Fibroblast of skin of abdomen (primary cell): ENCODE data around the gene SCN7A.
"Not testable (repeated sequence)": the region's sequence is repeated elsewhere in the genome, so short reads cannot be mapped to it uniquely, and the experiment has no call there.

Experiments
- DNase-seq: peaks from one replicate; pipeline ENCODE4 v3.0.0-alpha.2; 2013

The SCN7A gene

GRCh38 chr2:166454006-166454595 lies 39.9 kb downstream of the SCN7A start:
- DNase-seq, result no peak

DNA sequence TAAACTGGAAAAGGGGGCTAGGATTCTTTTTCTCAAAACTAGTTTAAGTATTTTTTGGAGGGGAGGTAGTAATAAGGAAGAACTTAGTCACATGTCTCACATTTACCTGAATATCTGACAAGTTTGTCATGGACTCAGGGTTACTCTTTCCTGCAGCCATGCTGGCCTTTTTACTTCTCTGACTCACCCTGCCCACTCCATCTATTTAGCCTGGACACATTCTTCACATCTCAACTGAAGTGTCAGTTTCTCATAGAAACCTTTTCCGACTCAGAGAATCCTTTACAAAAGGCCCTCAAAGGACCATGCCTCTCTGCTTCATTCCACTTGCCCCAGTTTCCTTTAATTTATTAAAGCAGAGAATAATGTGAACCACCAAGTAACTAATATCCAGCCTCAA lies 42.6 kb downstream of the SCN7A start:
- no peak for DNase-seq

- no peak for DNase-seq
These were observed 44.6 kb downstream of the SCN7A start for GRCh38 chr2:166449439-166449838.

- DNase-seq, result no peak
These were observed 45.9 kb downstream of the SCN7A start for GRCh38 chr2:166448106-166448505.

DNA sequence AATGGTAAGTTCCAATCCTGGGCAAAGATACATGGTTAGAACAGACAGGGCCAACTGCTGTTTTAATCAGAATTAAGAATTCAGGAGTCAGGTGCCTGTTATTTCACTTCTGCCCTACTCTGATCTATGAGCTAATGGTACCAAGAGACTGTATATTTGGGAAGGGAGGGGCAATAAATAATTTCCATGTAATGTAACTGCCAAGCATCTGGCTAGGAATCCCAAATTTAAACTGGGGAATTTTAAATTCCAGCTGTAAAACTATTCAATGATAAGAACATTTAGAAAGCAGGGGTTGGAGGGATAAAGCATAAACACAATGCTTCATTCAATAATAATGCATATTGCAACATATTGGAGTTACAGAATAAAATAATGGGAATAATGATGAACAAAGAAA lies 49.7 kb downstream of the SCN7A start:
- no peak for DNase-seq

- DNase-seq, result no peak
These were observed 53.7 kb downstream of the SCN7A start for GRCh38 chr2:166440313-166440712.

DNA sequence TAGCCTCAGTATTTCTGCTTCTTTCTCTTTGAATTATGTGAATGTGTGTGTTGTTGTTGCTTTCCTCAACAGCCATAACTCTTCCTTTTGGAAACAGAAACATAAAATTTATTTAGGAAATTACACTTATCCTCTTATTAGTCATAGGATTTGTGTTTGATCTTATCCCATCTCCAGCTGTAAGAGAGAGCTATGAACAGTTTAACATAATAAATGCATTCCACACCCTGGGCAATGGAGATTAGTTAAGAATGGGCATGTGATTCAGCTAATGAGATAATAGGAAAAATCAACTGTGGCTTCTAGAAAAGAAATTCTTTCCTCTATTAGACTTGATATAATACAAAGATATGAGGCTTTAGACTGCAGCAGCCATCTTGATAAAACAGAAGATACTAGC lies 55.0 kb downstream of the SCN7A start:
- no peak for DNase-seq

GRCh38 chr2:166436976-166437375 lies 57.1 kb downstream of the SCN7A start:
- no peak for DNase-seq

- no peak for DNase-seq
These were observed 57.9 kb downstream of the SCN7A start for GRCh38 chr2:166436189-166436588.

DNA sequence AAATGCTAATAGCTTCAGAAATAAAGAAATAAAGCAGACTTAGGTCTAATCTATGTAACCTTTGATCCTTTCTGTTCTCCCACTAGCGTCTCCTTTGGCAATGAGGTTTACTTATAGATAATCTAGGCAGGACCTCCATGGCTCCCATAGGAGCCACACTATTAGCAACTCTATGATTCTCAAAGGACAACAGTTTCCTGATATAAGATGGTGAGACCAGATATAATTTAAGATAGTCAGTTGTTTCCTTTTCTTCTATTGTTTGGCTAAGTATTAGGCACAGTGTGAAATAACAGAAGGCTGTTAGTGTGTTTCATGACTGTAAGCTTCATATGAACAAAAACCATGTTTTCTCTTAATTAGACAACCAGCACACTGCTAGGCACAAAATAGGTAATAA lies 59.6 kb downstream of the SCN7A start:
- no peak for DNase-seq

DNA sequence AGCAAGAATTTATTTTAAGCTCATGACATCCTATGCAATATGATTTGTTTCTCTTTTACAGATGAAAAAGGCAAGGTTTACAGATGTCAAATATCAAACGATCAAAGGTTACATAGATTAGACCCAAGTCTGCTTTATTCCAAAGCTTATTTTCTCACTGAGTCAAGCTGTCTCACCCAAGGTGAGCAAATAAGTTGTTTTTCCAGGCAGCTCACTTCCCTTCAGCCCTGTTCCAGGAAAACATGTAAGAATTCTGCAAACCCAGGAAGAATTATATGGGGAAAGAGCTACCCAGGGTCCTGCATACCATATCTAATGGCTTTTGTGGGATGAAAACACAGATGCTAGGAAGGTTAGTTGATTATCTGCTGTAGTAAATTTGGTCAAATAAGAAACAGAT lies 60.6 kb downstream of the SCN7A start:
- no peak for DNase-seq

DNA sequence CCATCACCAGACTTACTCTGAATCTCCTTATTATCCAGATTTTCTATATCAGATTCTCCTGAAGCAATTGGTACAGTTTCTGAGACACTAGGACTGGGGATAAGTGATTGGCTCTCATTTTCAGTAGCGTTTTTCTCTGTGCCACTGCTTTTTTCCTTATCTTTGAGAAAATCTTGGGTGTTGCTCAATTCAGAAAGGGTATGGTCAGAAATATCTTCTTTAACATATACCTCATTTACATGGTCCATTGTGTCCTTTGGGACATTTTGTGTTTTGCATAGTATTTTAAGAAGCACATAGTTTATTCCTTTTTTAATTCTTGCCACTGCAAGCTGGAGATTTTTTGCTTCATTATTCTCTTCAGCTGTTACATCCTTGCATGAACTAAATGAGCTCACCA lies 61.7 kb downstream of the SCN7A start:
- DNase-seq, result no peak

DNA sequence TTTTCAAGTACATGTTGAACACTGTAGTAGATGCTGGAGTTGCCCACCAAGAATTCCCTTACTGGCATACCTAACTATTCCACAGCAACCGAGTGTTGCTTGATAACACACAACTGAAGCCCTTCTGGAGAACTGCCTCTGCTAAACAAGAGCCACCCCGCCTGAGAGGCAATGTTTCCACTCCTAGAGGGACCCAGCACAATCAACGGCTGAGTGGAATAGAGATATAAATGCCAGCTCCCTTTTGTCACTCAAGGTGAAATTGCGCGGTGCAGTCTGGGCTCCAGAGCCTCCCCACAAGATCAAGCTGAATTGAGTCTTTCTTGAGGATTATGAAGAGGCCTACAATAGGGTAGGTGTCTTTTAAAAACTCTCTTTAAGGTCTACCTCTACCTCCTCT lies 69.2 kb downstream of the SCN7A start:
- DNase-seq, result no peak

DNA sequence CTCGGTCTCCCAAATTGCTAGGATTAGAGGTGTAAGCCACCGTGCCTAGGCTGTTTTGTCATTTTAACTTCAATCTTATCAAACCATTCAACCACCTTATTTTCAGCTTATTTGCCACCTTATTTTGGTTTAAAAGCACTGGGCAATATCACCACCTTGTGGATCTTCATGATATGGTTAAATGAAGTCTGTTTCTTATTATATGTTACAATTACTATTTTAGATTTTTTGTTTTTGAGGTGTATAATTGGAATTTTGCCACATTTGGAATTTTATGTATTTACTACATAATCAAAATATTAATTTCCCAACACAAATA lies 74.5 kb downstream of the SCN7A start:
- DNase-seq, result peak; percentile 59

- no peak for DNase-seq
These were observed 75.0 kb downstream of the SCN7A start for GRCh38 chr2:166418853-166419615.

DNA sequence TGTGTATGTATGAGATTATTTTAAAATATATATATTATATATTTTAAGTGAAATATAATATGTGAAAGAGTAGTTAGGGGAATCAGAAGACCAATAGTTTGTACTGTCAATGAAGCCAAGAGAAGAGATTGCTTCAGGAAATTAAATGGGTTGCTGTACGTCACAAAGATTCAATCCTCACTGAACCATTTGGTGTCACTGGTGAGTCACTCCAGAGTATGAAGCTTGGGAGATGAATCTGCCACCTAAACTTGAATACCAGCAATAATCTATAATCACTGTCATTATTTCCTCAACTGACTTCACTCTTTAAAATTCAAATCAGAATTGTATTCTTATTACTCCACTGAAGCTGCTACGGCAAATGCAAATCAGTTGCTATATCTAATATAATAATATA lies 76.4 kb downstream of the SCN7A start:
- DNase-seq, result peak; percentile 62

DNA sequence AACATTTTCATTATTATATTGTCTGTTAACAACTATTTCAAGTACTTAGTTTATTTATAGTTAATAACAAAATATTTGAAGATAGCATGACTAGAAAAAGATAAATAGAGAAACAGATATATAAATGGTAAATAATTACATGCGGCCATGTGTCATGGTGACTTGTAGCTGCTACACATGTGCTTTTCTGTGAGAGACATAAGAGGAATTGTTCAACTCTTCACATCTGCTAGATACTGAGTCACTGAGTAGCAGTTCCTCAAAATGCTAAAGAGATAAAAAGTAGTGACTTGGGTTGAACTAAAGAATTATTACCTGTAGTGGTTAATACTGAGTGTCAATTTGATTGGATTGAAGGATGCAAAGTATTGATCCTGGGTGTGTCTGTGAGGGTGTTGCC lies 80.8 kb downstream of the SCN7A start:
- DNase-seq, result peak; percentile 20

DNA sequence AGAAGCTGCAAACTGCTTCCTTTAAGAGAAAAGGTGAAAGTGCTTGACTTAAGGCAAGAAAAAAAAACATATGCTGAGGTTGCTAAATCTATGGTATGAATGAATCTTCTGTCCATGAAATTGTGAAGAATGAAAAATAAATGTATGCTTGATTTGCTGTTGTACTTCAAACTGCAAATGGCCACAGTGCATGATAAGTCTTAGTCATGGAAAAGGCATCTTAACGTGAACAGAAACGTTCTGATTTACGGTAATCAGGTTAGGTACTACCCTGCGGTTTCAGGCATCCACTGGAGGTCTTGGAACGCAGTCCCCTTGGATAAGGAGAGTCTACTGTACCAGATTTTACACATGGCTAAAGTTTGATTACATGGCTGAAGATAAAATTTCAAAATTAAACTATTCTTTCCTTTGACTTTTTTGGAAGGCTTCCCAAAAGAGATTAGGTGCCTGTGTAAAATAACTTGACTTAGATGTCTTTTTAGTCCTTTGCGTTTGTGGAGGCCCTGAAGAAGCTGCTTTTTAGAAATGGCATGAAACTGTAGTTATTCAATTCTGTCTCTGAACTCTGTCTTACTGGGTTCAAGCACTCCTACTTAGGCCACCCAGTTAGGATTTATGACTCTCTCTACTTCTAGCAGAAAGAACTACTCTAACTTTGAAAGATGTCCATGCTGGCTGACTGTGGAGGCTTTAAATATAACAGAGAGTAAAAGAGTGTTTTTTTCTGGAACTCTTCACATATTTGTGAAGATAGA lies 82.4 kb downstream of the SCN7A start:
- peak; percentile 89 for DNase-seq

DNA sequence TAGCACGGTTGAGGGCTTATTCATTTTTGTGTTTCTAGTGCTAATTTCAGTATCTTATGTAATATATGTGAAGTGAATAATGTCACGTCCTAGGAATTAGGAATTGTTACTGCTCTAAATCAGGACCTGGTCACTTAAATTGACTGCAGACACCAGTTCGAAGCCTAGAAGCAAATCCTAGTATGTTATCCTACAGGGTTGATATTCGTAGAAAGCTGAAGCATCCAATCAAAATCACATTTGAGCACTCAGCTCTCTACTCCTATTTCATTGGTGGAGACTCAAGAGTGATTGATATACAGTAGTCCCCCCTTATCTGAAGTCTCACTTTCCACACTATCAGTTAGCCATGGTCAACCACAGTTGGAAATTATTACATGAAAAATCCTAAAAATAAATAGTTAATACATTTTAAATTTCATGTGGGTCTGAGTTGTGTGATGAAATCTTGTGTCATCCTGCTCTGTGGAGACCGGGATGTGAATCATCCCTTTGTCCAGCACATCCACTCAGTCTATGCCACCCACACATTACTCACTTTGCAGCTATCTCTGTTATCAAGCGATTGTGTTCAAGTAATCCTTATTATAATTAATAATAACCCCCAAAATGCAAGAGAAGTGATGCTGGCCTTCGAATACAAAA lies 83.1 kb downstream of the SCN7A start:
- DNase-seq, result peak; percentile 95

DNA sequence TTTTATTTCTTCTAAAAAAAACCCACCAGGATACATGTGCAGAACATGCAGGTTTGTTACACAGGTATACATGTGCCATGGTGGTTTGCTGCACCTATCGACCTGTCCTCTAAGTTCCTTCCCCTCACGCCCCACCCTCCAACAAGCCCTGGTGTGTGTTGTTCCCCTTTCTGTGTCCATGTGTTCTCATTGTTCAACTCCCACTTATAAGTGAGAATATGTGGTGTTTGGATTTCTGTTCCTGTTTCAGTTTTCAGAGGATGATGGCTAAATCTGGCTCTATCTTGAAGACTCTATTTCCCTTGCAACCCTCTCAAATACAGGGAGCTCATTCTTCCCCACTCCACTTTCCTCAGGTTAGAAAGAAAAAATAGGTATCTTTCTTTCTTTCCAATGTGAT lies 86.3 kb downstream of the SCN7A start:
- DNase-seq, result not testable (repeated sequence)

- no peak for DNase-seq
These were observed 87.7 kb downstream of the SCN7A start for GRCh38 chr2:166406374-166406773.

- no peak for DNase-seq
These were observed 88.5 kb downstream of the SCN7A start for GRCh38 chr2:166405569-166405926.

DNA sequence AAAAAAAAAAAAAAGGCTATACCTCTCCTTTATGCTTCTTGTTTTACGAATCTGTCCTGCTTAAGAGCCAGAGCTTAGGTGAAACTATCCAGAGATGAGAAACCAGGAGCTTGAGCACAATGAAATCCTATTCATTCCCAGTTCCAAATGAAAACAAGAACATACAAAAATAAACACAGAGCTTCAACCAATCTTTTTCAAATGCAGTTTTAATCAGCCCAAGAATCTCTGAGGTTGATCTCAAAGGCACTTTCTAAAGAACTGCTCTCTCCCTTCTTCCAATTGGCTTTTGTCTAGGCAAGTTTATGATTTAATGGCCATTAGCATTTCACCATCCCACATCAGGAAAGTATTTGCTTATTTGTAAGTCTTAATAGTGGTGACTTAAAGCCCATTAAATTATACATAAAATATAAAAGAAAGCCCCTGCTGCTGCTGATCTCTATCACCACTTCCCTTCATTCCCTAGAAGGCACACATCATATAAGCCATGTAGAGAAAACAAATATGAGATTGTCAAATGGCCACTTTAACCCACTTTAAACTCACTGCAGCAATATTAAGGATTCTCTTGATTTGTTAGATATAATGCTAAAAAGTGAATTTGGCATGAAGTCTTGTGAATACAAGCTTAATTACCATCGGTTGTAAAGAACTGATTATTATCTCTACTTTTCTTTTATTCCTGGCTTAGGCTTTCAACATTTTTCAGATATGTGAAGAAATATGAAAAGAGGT lies 89.0 kb downstream of the SCN7A start:
- no peak for DNase-seq
